HepG2 (cell line): Measurements from ENCODE around the gene FAM20A. TPM values are rescaled to one million over a fixed set of nuclear protein-coding genes. Genes with fewer than 3 reads are reported as not detected.

Experiments
- BORCS8-MEF2B ChIP-seq: sonication (generic); formaldehyde crosslinking; IDR thresholded peaks from 2 replicates; pipeline ENCODE4 v1.8.0; 2022; ENCODE audit warnings: mild to moderate bottlenecking, missing genetic modification reagents
- DPF2 ChIP-seq: sonication (generic); formaldehyde crosslinking; IDR thresholded peaks from 2 replicates; pipeline ENCODE4 v1.4.0; 2020; ENCODE audit warnings: mild to moderate bottlenecking, low read depth, missing genetic modification reagents, borderline replicate concordance
- HOXA9 ChIP-seq: sonication (generic); formaldehyde crosslinking; IDR thresholded peaks from 2 replicates; pipeline ENCODE4 v1.8.1; 2022; ENCODE audit warnings: missing genetic modification reagents, mild to moderate bottlenecking, moderate library complexity, borderline replicate concordance
- IRF2 ChIP-seq: IDR thresholded peaks from 2 replicates; pipeline ENCODE4 v1.6.1; 2018; ENCODE audit warnings: missing genetic modification reagents, missing compliant biosample characterization
- LCORL ChIP-seq, 2 experiments: fragments of 450-650 bp in 1 of 2; sonication (generic) in 1 of 2; formaldehyde crosslinking in 1 of 2; IDR thresholded peaks; 2 replicates each; pipeline versions ENCODE4 v1.5.0 to v1.6.1; 2017 to 2020; ENCODE audit warnings: antibody characterized with exemption in 1 of 2, missing genetic modification reagents in 1 of 2
- MTF1 ChIP-seq: sonication (generic); formaldehyde crosslinking; IDR thresholded peaks from 2 replicates; pipeline ENCODE4 v1.5.0; 2020; ENCODE audit warnings: missing genetic modification reagents
- NFE2L2 ChIP-seq: fragments of 150-350 bp; IDR thresholded peaks from 2 replicates; pipeline ENCODE4 v1.6.1; 2014; ENCODE audit warnings: low read length
- RARA ChIP-seq: IDR thresholded peaks from 2 replicates; pipeline ENCODE4 v1.6.1; 2016; ENCODE audit warnings: missing genetic modification reagents, missing compliant biosample characterization
- SNAI1 ChIP-seq: sonication (generic); formaldehyde crosslinking; IDR thresholded peaks from 2 replicates; pipeline ENCODE4 v1.5.0; 2020; ENCODE audit warnings: mild to moderate bottlenecking, missing genetic modification reagents, borderline replicate concordance
- SRF ChIP-seq: IDR thresholded peaks from 2 replicates; pipeline ENCODE4 v1.6.1; 2011; ENCODE audit warnings: mild to moderate bottlenecking, low read depth, low read length, moderate library complexity
- SSRP1 ChIP-seq: IDR thresholded peaks from 2 replicates; pipeline ENCODE4 v1.6.1; 2016; ENCODE audit warnings: control low read depth
- YY1 ChIP-seq: IDR thresholded peaks from 2 replicates; pipeline ENCODE4 v1.6.1; 2011; ENCODE audit warnings: low read length, low read depth, moderate library complexity, mild to moderate bottlenecking; ENCODE audit not compliant: insufficient read depth, insufficient replicate concordance
- ZKSCAN5 ChIP-seq: sonication (generic); formaldehyde crosslinking; IDR thresholded peaks from 2 replicates; pipeline ENCODE4 v1.5.1; 2020; ENCODE audit warnings: mild to moderate bottlenecking, missing genetic modification reagents
- ZMYM4 ChIP-seq: sonication (generic); formaldehyde crosslinking; IDR thresholded peaks from 2 replicates; pipeline ENCODE4 v1.8.1; 2023; ENCODE audit warnings: mild to moderate bottlenecking, missing genetic modification reagents
- ZNF383 ChIP-seq: sonication (generic); formaldehyde crosslinking; IDR thresholded peaks from 2 replicates; pipeline ENCODE4 v1.4.0; 2020; ENCODE audit warnings: missing genetic modification reagents, mild to moderate bottlenecking, borderline replicate concordance
- ZNF556 ChIP-seq: sonication (generic); formaldehyde crosslinking; IDR thresholded peaks from 2 replicates; pipeline ENCODE4 v1.4.0; 2020; ENCODE audit warnings: mild to moderate bottlenecking, missing genetic modification reagents, borderline replicate concordance
- ZNF563 ChIP-seq: sonication (generic); formaldehyde crosslinking; IDR thresholded peaks from 2 replicates; pipeline ENCODE4 v1.8.0; 2022; ENCODE audit warnings: mild to moderate bottlenecking, moderate library complexity, missing genetic modification reagents
- ZNF788 ChIP-seq: sonication (generic); formaldehyde crosslinking; IDR thresholded peaks from 2 replicates; pipeline ENCODE4 v1.5.0; 2020; ENCODE audit warnings: mild to moderate bottlenecking, missing genetic modification reagents, borderline replicate concordance
- ZNF83 ChIP-seq: sonication (generic); formaldehyde crosslinking; IDR thresholded peaks from 2 replicates; pipeline ENCODE4 v1.4.0; 2020; ENCODE audit warnings: missing genetic modification reagents, mild to moderate bottlenecking, borderline replicate concordance
- ZZZ3 ChIP-seq: sonication (generic); formaldehyde crosslinking; IDR thresholded peaks from 2 replicates; pipeline ENCODE4 v1.4.0; 2020; ENCODE audit warnings: missing genetic modification reagents, mild to moderate bottlenecking, borderline replicate concordance
- polyA plus RNA-seq, 8 experiments: library from polyadenylated mRNA; depleted of rRNA in 3 of 8; stranded (reverse) in 7 of 8; unstranded in 1 of 8; fragments of >200 nt; fragmentation: Illumina TruSeq in 4 of 8; extraction: Trizol in 4 of 8; gene quantifications; 2 replicates each; pipeline versions ENCODE4 v1.2.1 to v1.2.3, GENCODE V29; 2011 to 2016; ENCODE audit warnings: low read depth in 4 of 8, missing spikeins in 1 of 8, mixed read lengths in 1 of 8; ENCODE audit not compliant: insufficient read depth in 1 of 8
- total RNA-seq, 5 experiments: library from RNA; depleted of rRNA; stranded (reverse); fragments of >200 nt; fragmentation: Illumina TruSeq; extraction: Trizol; gene quantifications; 2 replicates each; pipeline ENCODE4 v1.2.3, GENCODE V29; 2016; ENCODE audit warnings: low read depth in 1 of 5
- TF ChIP-seq, protein P1 (sequence below): sonication (generic); formaldehyde crosslinking; IDR thresholded peaks from 2 replicates; pipeline ENCODE4 v1.5.1; 2020; ENCODE audit warnings: mild to moderate bottlenecking, missing genetic modification reagents, borderline replicate concordance
- TF ChIP-seq, protein P2 (sequence below): IDR thresholded peaks from 2 replicates; pipeline ENCODE4 v1.6.1; 2016; ENCODE audit warnings: low read depth, control low read depth
- TF ChIP-seq, protein P3 (sequence below): sonication (generic); formaldehyde crosslinking; IDR thresholded peaks from 2 replicates; pipeline ENCODE4 v1.5.0; 2020; ENCODE audit warnings: missing genetic modification reagents
- TF ChIP-seq, protein P4 (sequence below): IDR thresholded peaks from 2 replicates; pipeline ENCODE4 v1.6.1; 2012; ENCODE audit warnings: low read depth, low read length, improper control_type of control experiment
- TF ChIP-seq, protein P5 (sequence below): sonication (generic); formaldehyde crosslinking; IDR thresholded peaks from 2 replicates; pipeline ENCODE4 v1.4.0; 2020; ENCODE audit warnings: missing genetic modification reagents, low read depth, mild to moderate bottlenecking, borderline replicate concordance

Gene FAM20A
- total and polyA plus RNA-seq, 2 of the 13 experiments (the other 11 are each of a cell fraction or from before 2014, with no cell fraction given) = 9.3 to 20.7 TPM

DNA sequence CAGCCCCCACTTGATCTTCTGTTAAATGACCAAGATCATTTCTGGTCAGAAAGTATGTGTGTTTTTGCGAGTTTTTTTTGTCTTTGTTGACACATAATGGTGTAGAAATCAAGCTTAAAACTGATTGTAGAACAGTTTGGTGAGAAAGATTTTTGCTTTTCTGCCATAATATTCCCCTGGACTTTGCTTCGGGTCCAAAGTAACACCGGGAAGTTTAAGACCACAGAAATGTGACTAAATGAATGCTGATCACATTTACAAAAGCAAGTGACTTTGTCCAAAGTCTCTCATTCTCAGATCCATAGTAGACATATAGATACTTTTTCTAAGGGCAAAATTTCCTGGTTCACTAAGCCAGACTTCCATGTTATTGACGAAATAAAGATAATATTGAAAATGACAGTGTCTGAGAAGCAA, 2.6 kb downstream of the FAM20A start (continued):
- TF ChIP-seq, protein P1, sequence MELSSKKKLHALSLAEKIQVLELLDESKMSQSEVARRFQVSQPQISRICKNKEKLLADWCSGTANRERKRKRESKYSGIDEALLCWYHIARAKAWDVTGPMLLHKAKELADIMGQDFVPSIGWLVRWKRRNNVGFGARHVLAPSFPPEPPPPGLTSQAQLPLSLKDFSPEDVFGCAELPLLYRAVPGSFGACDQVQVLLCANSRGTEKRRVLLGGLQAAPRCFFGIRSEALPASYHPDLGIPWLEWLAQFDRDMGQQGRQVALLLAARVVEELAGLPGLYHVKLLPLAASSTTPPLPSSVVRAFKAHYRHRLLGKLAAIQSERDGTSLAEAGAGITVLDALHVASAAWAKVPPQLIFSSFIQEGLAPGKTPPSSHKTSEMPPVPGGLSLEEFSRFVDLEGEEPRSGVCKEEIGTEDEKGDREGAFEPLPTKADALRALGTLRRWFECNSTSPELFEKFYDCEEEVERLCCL (CRISPR knock-in tag) = no peak
- TF ChIP-seq ZNF83 (CRISPR knock-in tag) (no peak), ZNF788 (CRISPR knock-in tag) (no peak), ZMYM4 (CRISPR knock-in tag) (no peak; the same call in 1 of the 2 replicates), ZZZ3 (CRISPR knock-in tag) (no peak), YY1 (no peak), ZNF556 (CRISPR knock-in tag) (no peak), LCORL (IDR thresholded peaks at IDR 0.05) (0 out of 2 replicates have a peak, but pooled peaks have one; percentile 23), LCORL (CRISPR knock-in tag; IDR thresholded peaks at IDR 0.05) (peak; percentile 60; the same call in 1 of the 2 replicates), HOXA9 (CRISPR knock-in tag) (no peak), IRF2 (CRISPR knock-in tag) (no peak; the same call in 1 of the 2 replicates), RARA (CRISPR knock-in tag) (peak; percentile 42), BORCS8-MEF2B (CRISPR knock-in tag) (no peak), SRF (no peak), SNAI1 (CRISPR knock-in tag) (no peak), MTF1 (CRISPR knock-in tag) (no peak), ZNF383 (peak; percentile 65; the same call in 1 of the 2 replicates), DPF2 (CRISPR knock-in tag) (0 out of 2 replicates have a peak, but pooled peaks have one; percentile 4), ZKSCAN5 (CRISPR knock-in tag) (no peak), SSRP1 (CRISPR knock-in tag) (no peak), NFE2L2 (no peak), ZNF563 (no peak)
- TF ChIP-seq, protein P2, sequence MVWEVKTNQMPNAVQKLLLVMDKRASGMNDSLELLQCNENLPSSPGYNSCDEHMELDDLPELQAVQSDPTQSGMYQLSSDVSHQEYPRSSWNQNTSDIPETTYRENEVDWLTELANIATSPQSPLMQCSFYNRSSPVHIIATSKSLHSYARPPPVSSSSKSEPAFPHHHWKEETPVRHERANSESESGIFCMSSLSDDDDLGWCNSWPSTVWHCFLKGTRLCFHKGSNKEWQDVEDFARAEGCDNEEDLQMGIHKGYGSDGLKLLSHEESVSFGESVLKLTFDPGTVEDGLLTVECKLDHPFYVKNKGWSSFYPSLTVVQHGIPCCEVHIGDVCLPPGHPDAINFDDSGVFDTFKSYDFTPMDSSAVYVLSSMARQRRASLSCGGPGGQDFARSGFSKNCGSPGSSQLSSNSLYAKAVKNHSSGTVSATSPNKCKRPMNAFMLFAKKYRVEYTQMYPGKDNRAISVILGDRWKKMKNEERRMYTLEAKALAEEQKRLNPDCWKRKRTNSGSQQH (CRISPR knock-in tag) = no peak; the same call in 1 of the 2 replicates
- TF ChIP-seq, protein P3, sequence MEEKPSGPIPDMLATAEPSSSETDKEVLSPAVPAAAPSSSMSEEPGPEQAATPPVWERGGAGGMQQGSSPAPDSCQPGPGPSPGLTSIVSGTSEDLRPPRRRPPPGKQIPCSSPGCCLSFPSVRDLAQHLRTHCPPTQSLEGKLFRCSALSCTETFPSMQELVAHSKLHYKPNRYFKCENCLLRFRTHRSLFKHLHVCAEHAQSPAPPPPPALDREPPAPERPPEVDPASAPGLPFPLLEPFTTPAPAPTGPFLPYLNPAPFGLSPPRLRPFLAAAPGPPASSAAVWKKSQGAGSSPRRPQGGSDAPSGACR = no peak
- TF ChIP-seq, protein P4, sequence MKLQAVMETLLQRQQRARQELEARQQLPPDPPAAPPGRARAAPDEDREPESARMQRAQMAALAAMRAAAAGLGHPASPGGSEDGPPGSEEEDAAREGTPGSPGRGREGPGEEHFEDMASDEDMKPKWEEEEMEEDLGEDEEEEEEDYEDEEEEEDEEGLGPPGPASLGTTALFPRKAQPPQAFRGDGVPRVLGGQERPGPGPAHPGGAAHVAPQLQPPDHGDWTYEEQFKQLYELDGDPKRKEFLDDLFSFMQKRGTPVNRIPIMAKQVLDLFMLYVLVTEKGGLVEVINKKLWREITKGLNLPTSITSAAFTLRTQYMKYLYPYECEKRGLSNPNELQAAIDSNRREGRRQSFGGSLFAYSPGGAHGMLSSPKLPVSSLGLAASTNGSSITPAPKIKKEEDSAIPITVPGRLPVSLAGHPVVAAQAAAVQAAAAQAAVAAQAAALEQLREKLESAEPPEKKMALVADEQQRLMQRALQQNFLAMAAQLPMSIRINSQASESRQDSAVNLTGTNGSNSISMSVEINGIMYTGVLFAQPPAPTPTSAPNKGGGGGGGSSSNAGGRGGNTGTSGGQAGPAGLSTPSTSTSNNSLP = peak; percentile 43; the same call in 1 of the 2 replicates
- TF ChIP-seq, protein P5, sequence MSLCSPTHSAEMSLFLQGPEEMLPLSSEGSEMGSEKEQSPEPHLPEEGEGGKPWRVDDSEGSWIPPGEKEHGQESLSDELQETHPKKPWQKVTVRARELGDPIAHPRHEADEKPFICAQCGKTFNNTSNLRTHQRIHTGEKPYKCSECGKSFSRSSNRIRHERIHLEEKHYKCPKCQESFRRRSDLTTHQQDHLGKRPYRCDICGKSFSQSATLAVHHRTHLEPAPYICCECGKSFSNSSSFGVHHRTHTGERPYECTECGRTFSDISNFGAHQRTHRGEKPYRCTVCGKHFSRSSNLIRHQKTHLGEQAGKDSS = no peak
